ACC112 (cell line): ENCODE measurements around the gene GATD1.

Experiments used
- H2AFZ ChIP-seq: fragments of 200-600 bp; sonication (generic); one replicate; pipeline ENCODE4 v1.6.0; 2017; ENCODE audit warnings: antibody characterized with exemption, low read length; ENCODE audit not compliant: unreplicated experiment
- H3K27ac ChIP-seq: fragments of 200-600 bp; sonication (generic); 2 replicates; pipeline ENCODE4 v1.5.1; 2014; ENCODE audit warnings: low read depth, mild to moderate bottlenecking, antibody characterized with exemption, low read length, moderate library complexity
- H3K27me3 ChIP-seq: fragments of 200-600 bp; sonication (generic); 2 replicates; pipeline ENCODE4 v1.6.1; 2014; ENCODE audit warnings: mild to moderate bottlenecking, antibody characterized with exemption, low read length, moderate library complexity, mixed read lengths; ENCODE audit not compliant: insufficient read depth
- H3K36me3 ChIP-seq: fragments of 200-600 bp; sonication (generic); 2 replicates; pipeline ENCODE4 v1.6.1; 2016; ENCODE audit warnings: mild to moderate bottlenecking, antibody characterized with exemption, low read length, moderate library complexity, mixed read lengths; ENCODE audit not compliant: insufficient read depth
- H3K4me1 ChIP-seq: fragments of 200-600 bp; sonication (generic); one replicate; pipeline ENCODE4 v1.6.1; 2016; ENCODE audit warnings: low read length, mixed read lengths; ENCODE audit not compliant: insufficient read depth, unreplicated experiment, control insufficient read depth
- H3K4me3 ChIP-seq: fragments of 200-600 bp; sonication (generic); 2 replicates; pipeline ENCODE4 v1.5.1; 2014; ENCODE audit warnings: mild to moderate bottlenecking, low read depth, low read length
- H3K79me2 ChIP-seq: fragments of 200-600 bp; sonication (generic); one replicate; pipeline ENCODE4 v1.6.0; 2016; ENCODE audit warnings: low read length; ENCODE audit not compliant: control insufficient read depth, unreplicated experiment, insufficient read depth

GATD1 gene

GRCh38 chr11:721741-722345, 55.4 kb downstream of the GATD1 start:
- Histone ChIP-seq H3K27ac (no peak overlapping the region), H3K4me3 (no peak overlapping the region), H3K27me3 (no peaks in the 10 kb centered on the region), H3K79me2 (no peaks in the 10 kb centered on the region), H3K4me1 (peaks cover 6% of the 10 kb centered on the region), H2AFZ (no peak overlapping the region), H3K36me3 (no peaks in the 10 kb centered on the region)

- Histone ChIP-seq H3K27me3 (no peaks in the 10 kb centered on the region), H3K79me2 (no peaks in the 10 kb centered on the region), H3K36me3 (no peaks in the 10 kb centered on the region), H2AFZ (no peak overlapping the region), H3K4me3 (no peak overlapping the region), H3K27ac (no peak overlapping the region), H3K4me1 (peaks cover under 1% of the 10 kb centered on the region)
Observed at GRCh38 chr11:721247-721740, 56.0 kb downstream of the GATD1 start.

GRCh38 chr11:720642-721246, 56.5 kb downstream of the GATD1 start:
- H3K36me3 ChIP-seq = no peaks in the 10 kb centered on the region
- no peak overlapping the region for H3K4me3 ChIP-seq
- no peaks in the 10 kb centered on the region for H3K4me1 ChIP-seq
- no peak overlapping the region for H2AFZ ChIP-seq
- H3K27me3 ChIP-seq = no peaks in the 10 kb centered on the region
- no peak overlapping the region for H3K27ac ChIP-seq
- no peaks in the 10 kb centered on the region for H3K79me2 ChIP-seq

- Histone ChIP-seq H2AFZ (no peak overlapping the region), H3K27ac (no peak overlapping the region), H3K4me3 (no peak overlapping the region), H3K4me1 (no peaks in the 10 kb centered on the region), H3K36me3 (no peaks in the 10 kb centered on the region), H3K27me3 (no peaks in the 10 kb centered on the region), H3K79me2 (no peaks in the 10 kb centered on the region)
Observed at GRCh38 chr11:720017-720641, 57.2 kb downstream of the GATD1 start.

- Histone ChIP-seq H3K4me3 (no peak overlapping the region), H2AFZ (no peak overlapping the region), H3K27ac (no peak overlapping the region), H3K27me3 (no peaks in the 10 kb centered on the region), H3K36me3 (no peaks in the 10 kb centered on the region), H3K79me2 (no peaks in the 10 kb centered on the region), H3K4me1 (no peaks in the 10 kb centered on the region)
Observed at GRCh38 chr11:719214-720016, 57.9 kb downstream of the GATD1 start.
